MM.1S (cell line): ENCODE measurements around the gene ESD.

ENCODE experiments used
- DNase-seq: peaks from one replicate; pipeline ENCODE4 v3.0.0-alpha.2; 2015
- H2AFZ ChIP-seq: fragments of 300-600 bp; sonication (generic); 2 replicates; pipeline ENCODE4 v1.6.0; 2016; ENCODE audit warnings: antibody characterized with exemption, low read length
- H3F3A ChIP-seq: fragments of 300-600 bp; sonication (generic); 2 replicates; pipeline ENCODE4 v1.6.1; 2016; ENCODE audit warnings: mild to moderate bottlenecking, antibody characterized with exemption, low read length, moderate library complexity, mixed read lengths; ENCODE audit not compliant: insufficient read depth
- H3K27ac ChIP-seq: fragments of 300-600 bp; sonication (generic); 2 replicates; pipeline ENCODE4 v1.5.1; 2016; ENCODE audit warnings: mild to moderate bottlenecking, low read length
- H3K27me3 ChIP-seq: fragments of 300-600 bp; sonication (generic); replicated peaks from 2 replicates; pipeline ENCODE4 v1.6.0; 2016; ENCODE audit warnings: low read length; ENCODE audit not compliant: insufficient read depth
- H3K36me3 ChIP-seq: fragments of 300-600 bp; sonication (generic); replicated peaks from 2 replicates; pipeline ENCODE4 v1.6.1; 2016; ENCODE audit warnings: mild to moderate bottlenecking, low read length, mixed read lengths; ENCODE audit not compliant: insufficient read depth
- H3K4me1 ChIP-seq: fragments of 300-600 bp; sonication (generic); 2 replicates; pipeline ENCODE4 v1.6.1; 2016; ENCODE audit warnings: low read length, mixed read lengths
- H3K4me2 ChIP-seq: fragments of 300-600 bp; sonication (generic); 2 replicates; pipeline ENCODE4 v1.6.0; 2016; ENCODE audit warnings: low read depth, low read length
- H3K4me3 ChIP-seq: fragments of 300-600 bp; sonication (generic); 2 replicates; pipeline ENCODE4 v1.5.1; 2016; ENCODE audit warnings: low read length, mixed read lengths
- H3K79me2 ChIP-seq: fragments of 300-600 bp; sonication (generic); 2 replicates; pipeline ENCODE4 v1.6.1; 2016; ENCODE audit warnings: mixed run types, low read length, mixed read lengths
- H3K9ac ChIP-seq: fragments of 300-600 bp; sonication (generic); 2 replicates; pipeline ENCODE4 v1.6.1; 2016; ENCODE audit warnings: low read length, mixed read lengths
- H3K9me2 ChIP-seq: fragments of 300-600 bp; sonication (generic); replicated peaks from 2 replicates; pipeline ENCODE4 v1.6.1; 2016; ENCODE audit warnings: mild to moderate bottlenecking, low read length, mixed read lengths; ENCODE audit not compliant: insufficient read depth
- H3K9me3 ChIP-seq: fragments of 300-600 bp; sonication (generic); replicated peaks from 2 replicates; pipeline ENCODE4 v1.6.1; 2016; ENCODE audit warnings: mild to moderate bottlenecking, low read length, mixed read lengths; ENCODE audit not compliant: insufficient read depth
- H4K20me1 ChIP-seq: fragments of 300-600 bp; sonication (generic); 2 replicates; pipeline ENCODE4 v1.6.1; 2016; ENCODE audit warnings: mild to moderate bottlenecking, low read length, moderate library complexity, mixed read lengths; ENCODE audit not compliant: insufficient read depth
- EZH2 ChIP-seq: fragments of 300-600 bp; sonication (generic); optimal IDR thresholded peaks from 2 replicates; pipeline ENCODE3; 2017; ENCODE audit warnings: low read depth, mild to moderate bottlenecking, antibody characterized with exemption, low read length, mixed read lengths
- EZH2phosphoT487 ChIP-seq: fragments of 300-600 bp; sonication (generic); IDR thresholded peaks from 2 replicates; pipeline ENCODE4 v1.6.1; 2018; ENCODE audit warnings: antibody characterized with exemption, low read length
- TF ChIP-seq, protein P1 (sequence below): fragments of 300-600 bp; sonication (generic); IDR thresholded peaks from 2 replicates; pipeline ENCODE4 v1.5.1; 2016; ENCODE audit warnings: antibody characterized with exemption, low read length, mixed read lengths

The ESD gene

DNA sequence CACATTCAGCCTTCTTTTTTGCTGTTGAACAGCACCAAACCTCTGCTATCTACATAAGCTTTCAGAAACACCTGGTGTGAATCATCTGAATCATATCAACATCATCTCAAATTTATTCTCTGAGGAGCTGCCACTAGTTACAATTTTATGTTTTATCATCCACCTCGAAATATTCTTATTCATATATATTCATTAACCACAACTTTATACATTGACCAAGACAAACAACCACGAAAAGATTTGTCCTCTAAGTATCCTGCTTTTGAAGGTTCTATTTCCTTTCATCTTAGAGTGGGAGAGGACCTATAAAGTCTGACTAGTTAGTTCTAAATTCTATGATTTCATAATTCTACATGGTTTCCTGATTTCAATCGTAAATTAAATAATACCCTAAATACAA lies 18.9 kb downstream of the ESD start:
- no peaks in the 10 kb centered on the region for H3K79me2 ChIP-seq
- H3F3A ChIP-seq: no peaks in the 10 kb centered on the region
- no peak overlapping the region for H3K4me2 ChIP-seq
- no peaks in the 10 kb centered on the region for H3K4me1 ChIP-seq
- DNase-seq: no peak
- H3K9me3 ChIP-seq: no peaks in the 10 kb centered on the region
- H4K20me1 ChIP-seq: no peaks in the 10 kb centered on the region
- no peak overlapping the region for H3K27ac ChIP-seq
- H3K9me2 ChIP-seq: no peaks in the 10 kb centered on the region
- H3K27me3 ChIP-seq: no peaks in the 10 kb centered on the region
- no peaks in the 10 kb centered on the region for H3K36me3 ChIP-seq
- H3K9ac ChIP-seq: no peak overlapping the region
- TF ChIP-seq, protein P1, sequence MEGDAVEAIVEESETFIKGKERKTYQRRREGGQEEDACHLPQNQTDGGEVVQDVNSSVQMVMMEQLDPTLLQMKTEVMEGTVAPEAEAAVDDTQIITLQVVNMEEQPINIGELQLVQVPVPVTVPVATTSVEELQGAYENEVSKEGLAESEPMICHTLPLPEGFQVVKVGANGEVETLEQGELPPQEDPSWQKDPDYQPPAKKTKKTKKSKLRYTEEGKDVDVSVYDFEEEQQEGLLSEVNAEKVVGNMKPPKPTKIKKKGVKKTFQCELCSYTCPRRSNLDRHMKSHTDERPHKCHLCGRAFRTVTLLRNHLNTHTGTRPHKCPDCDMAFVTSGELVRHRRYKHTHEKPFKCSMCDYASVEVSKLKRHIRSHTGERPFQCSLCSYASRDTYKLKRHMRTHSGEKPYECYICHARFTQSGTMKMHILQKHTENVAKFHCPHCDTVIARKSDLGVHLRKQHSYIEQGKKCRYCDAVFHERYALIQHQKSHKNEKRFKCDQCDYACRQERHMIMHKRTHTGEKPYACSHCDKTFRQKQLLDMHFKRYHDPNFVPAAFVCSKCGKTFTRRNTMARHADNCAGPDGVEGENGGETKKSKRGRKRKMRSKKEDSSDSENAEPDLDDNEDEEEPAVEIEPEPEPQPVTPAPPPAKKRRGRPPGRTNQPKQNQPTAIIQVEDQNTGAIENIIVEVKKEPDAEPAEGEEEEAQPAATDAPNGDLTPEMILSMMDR: no peak
- TF ChIP-seq EZH2phosphoT487 (no peak), EZH2 (no peak)
- no peak overlapping the region for H2AFZ ChIP-seq
- H3K4me3 ChIP-seq: no peak overlapping the region

DNA sequence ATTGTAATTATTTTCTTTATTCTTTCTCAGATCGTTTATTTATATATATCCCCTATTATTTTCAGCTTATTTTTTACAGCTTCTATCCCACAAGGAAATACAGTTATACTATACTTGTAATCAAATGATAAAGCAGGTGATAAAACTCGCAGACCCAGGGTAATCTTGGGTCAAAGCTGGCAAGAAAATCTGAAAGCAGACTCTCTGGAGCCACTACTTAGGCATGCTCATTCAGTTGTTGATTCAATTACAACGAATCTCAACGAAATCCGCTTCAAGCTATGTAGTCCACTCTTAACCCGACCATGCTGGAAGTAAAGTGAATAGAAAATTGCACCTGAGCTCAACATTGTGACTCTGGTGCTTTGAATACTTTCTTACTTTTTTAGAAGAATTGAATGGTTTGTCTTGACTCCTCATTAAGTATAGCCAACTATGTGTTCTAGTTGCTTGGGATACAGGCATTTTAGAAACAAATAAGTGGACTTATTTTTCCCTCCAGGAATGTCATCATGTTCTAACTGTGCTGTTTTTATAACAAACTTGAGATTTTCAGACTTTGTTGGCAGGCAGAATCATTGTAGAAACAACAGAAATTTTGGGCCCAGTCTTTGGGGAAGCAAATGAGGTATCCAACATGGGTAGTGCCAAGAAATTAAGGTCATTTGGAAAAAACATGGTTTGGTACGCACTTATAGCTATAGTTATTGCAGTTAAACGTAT lies 21.4 kb downstream of the ESD start:
- TF ChIP-seq, protein P1: no peak
- no peak for TF ChIP-seq EZH2phosphoT487
- no peak for TF ChIP-seq EZH2
- H3K36me3 ChIP-seq: no peaks in the 10 kb centered on the region

DNA sequence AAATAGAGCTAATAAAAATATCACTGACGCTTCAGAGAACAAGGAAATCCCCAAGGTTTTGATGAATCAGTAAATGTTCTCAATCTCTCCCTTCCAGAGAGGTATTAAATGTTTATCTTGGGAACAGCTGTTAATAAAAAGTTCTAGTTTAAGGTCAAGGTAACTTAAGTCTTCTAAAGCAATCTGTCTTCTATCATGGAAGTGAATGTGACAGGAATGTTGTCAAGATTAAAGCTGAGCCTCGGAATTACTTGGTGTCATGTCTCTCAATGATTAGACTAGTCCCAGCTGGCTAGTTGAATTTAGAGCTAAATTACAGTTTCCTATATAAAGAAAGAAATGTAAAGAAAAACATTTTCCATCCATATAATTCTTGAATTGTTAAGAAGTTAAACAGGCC lies 23.4 kb downstream of the ESD start:
- no peak overlapping the region for H3K27ac ChIP-seq

More for the DNA sequence above, 21.4 kb downstream of the ESD start:
- H2AFZ ChIP-seq: no peak overlapping the region
- no peak for DNase-seq
- no peaks in the 10 kb centered on the region for H3K79me2 ChIP-seq
- no peak overlapping the region for H3K9ac ChIP-seq
- no peaks in the 10 kb centered on the region for H3K9me2 ChIP-seq
- H3K9me3 ChIP-seq: no peaks in the 10 kb centered on the region
- H3K27ac ChIP-seq: no peak overlapping the region
- H3K27me3 ChIP-seq: no peaks in the 10 kb centered on the region
- no peaks in the 10 kb centered on the region for H3K4me1 ChIP-seq
- H4K20me1 ChIP-seq: no peaks in the 10 kb centered on the region
- no peak overlapping the region for H3K4me3 ChIP-seq
- H3F3A ChIP-seq: no peaks in the 10 kb centered on the region
- H3K4me2 ChIP-seq: no peak overlapping the region

More for the DNA sequence above, 23.4 kb downstream of the ESD start:
- H4K20me1 ChIP-seq: no peaks in the 10 kb centered on the region
- no peaks in the 10 kb centered on the region for H3K4me1 ChIP-seq
- no peak for DNase-seq
- no peaks in the 10 kb centered on the region for H3K36me3 ChIP-seq
- H3K4me3 ChIP-seq: no peak overlapping the region
- TF ChIP-seq, protein P1: no peak
- TF ChIP-seq EZH2 (no peak), EZH2phosphoT487 (no peak)
- no peak overlapping the region for H2AFZ ChIP-seq
- H3K4me2 ChIP-seq: no peak overlapping the region
- no peaks in the 10 kb centered on the region for H3K79me2 ChIP-seq
- H3K9me2 ChIP-seq: no peaks in the 10 kb centered on the region
- H3K9me3 ChIP-seq: no peaks in the 10 kb centered on the region
- H3K9ac ChIP-seq: no peak overlapping the region
- H3F3A ChIP-seq: no peaks in the 10 kb centered on the region
- no peaks in the 10 kb centered on the region for H3K27me3 ChIP-seq
